Spleen (tissue), 11 donors: ENCODE results near the gene KBTBD4. TPM values are rescaled to one million over a fixed set of nuclear protein-coding genes. Genes with fewer than 3 reads are reported as not detected.
A peak's percentile ranks its signal among the peaks of the same experiment; 100 is the strongest.

Experiments used
- DNase-seq: peaks from one replicate; pipeline ENCODE4 v3.0.0-alpha.2; 2020
- H3K27ac ChIP-seq, 8 donors: fragments of 200-600 bp; sonication (generic) in 7 of 8; 1 replicate in 4 of 8; 2 replicates in 4 of 8; pipeline versions ENCODE4 v1.5.0 to v1.8.0; 2016 to 2021; ENCODE audit warnings: inconsistent platforms in 4 of 8, mild to moderate bottlenecking in 4 of 8, moderate library complexity in 1 of 8
- H3K27me3 ChIP-seq, 7 donors: fragments of 200-600 bp; sonication (generic) in 6 of 7; replicated peaks in 1 of 7; 1 replicate in 4 of 7; 2 replicates in 3 of 7; pipeline versions ENCODE4 v1.5.0 to v1.8.0; 2016 to 2021; ENCODE audit warnings: inconsistent platforms in 3 of 7, mild to moderate bottlenecking in 1 of 7
- H3K36me3 ChIP-seq, 6 donors: fragments of 200-600 bp; sonication (generic) in 5 of 6; 1 replicate in 4 of 6; 2 replicates in 2 of 6; pipeline versions ENCODE4 v1.5.0 to v1.8.0; 2016 to 2021; ENCODE audit warnings: inconsistent platforms in 2 of 6
- H3K4me1 ChIP-seq, 6 donors: fragments of 200-600 bp; sonication (generic) in 5 of 6; 1 replicate in 3 of 6; 2 replicates in 3 of 6; pipeline versions ENCODE4 v1.5.0 to v1.8.0; 2016 to 2021; ENCODE audit warnings: inconsistent platforms in 3 of 6
- H3K4me3 ChIP-seq, 8 donors: fragments of 200-600 bp; sonication (generic) in 7 of 8; 1 replicate in 4 of 8; 2 replicates in 4 of 8; pipeline versions ENCODE4 v1.5.0 to v1.8.0; 2016 to 2021; ENCODE audit warnings: inconsistent platforms in 4 of 8, mild to moderate bottlenecking in 4 of 8, moderate library complexity in 2 of 8
- H3K9me3 ChIP-seq, 8 donors: fragments of 200-600 bp; sonication (generic) in 7 of 8; 1 replicate in 4 of 8; 2 replicates in 4 of 8; pipeline versions ENCODE4 v1.5.0 to v1.8.0; 2016 to 2021; ENCODE audit warnings: inconsistent platforms in 4 of 8
- CTCF ChIP-seq, 11 experiments: fragments of 200-600 bp in 7 of 11; fragments of 450-650 bp in 4 of 11; sonication (generic) in 4 of 11; IDR thresholded peaks in 8 of 11; conservative IDR thresholded peaks in 3 of 11; 1 replicate in 7 of 11; 2 replicates in 4 of 11; pipeline versions ENCODE4 v1.4.0 to v1.8.0; 2016 to 2021; ENCODE audit warnings: antibody characterized with exemption in 11 of 11, inconsistent platforms in 4 of 11, mild to moderate bottlenecking in 1 of 11
- POLR2A ChIP-seq, 3 donors: fragments of 450-650 bp; IDR thresholded peaks; one replicate each; pipeline ENCODE4 v1.5.1; 2017; ENCODE audit warnings: antibody characterized with exemption in 3 of 3, mild to moderate bottlenecking in 1 of 3
- POLR2AphosphoS5 ChIP-seq, 3 donors: sonication (generic); formaldehyde crosslinking; IDR thresholded peaks; one replicate each; pipeline ENCODE4 v1.5.1; 2017; ENCODE audit warnings: antibody characterized with exemption in 3 of 3
- WGBS, 5 donors: extraction: QIAGEN DNeasy Blood & Tissue Kit in 3 of 5; methylation state at CpG; one replicate each; pipeline versions ENCODE4 v1.1.5 to v1.1.7; 2013 to 2018; 5-methylcytosine and 5-hydroxymethylcytosine counted together
- intact Hi-C: fragments of 100-400 bp; cut with DNase I; formaldehyde crosslinking; loops from one replicate; pipeline ENCODE4 v1.15.0; 2023; ENCODE audit warnings: low total_unique reads
- polyA plus RNA-seq, 3 donors: library from polyadenylated mRNA; stranded (reverse); fragments of 200-250 nt; gene quantifications; one replicate each; pipeline ENCODE4 v1.2.1, GENCODE V29; 2013
- total RNA-seq, 7 donors: library from RNA; depleted of rRNA in 3 of 7; stranded (reverse); fragments of >200 nt in 3 of 7; fragmentation: NEBNext Ultra II Directional in 4 of 7; extraction: Animal tissue kit (Norgen Biotek cat#: 25700) in 4 of 7; gene quantifications; one replicate each; pipeline versions ENCODE4 v1.1.0 to v1.2.1, GENCODE V29; 2016 to 2021
- donor health status: healthy with polysubstance abuse.
- donor health status: DM: no; HTN: no; CAD: no; lungs with moderate emphysema.
- donor health status: DM: no; HTN: no; CAD: no.
- donor health status: Bipolar disorder and iron deficiency.
- donor health status: healthy.
- donor health status: DM: no; HTN: no; CAD: no.
- donor health status: DM: yes; HTN: yes; CAD: no.

KBTBD4 gene
- total and polyA plus RNA-seq, 10 donors = 8.7 to 22.4 (median 17.5) TPM

DNA sequence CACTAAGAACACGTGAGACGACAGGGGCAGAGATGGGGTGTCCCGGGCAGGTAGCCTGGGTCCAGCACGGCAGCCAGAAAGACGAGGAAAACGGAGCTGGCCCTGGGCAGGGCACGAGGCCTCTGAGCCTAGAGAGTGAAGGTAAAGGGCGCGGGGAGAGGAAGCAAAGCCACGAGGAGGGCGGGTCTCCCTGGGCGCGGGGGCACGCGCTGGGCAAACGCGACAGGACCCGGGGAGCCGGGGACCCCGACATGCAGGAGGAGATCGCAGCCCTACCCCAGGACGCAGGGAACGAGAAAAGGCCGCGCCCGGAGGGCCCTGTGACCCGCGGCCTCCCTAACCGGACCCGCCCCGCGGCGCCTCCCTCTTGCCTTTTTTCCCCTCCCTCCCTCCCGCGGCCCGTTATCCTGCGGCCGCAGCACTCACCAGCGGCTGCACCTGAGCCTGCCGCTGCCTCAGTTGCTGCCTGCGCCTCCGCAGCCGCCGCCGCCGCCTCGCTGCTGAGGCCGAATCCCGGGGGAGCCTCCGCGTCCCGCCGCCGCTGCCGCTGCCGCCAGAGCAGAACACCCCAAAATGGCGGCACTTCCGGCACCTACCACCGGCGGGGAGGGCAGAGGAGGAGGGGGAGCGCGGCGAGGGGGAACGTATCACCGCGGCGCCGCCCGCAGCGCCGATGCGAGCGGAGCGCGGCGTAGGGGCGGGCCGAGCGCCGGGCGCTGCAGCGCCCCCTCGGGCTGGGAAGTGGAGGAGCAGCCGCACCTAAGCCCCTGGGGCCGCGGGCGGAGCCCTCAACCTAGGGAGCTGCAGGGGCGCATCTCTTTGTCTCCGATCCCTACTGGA is 26.0 kb downstream of the KBTBD4 start, which contains the start of gene CELF1:
Gene CELF1, minus strand, starts transcription at position 567 of the 840 bp plus-strand sequence. CDS start 53,609 bp downstream, outside the sequence.
- Histone ChIP-seq H3K9me3 (no peaks in the 10 kb centered on the region), H3K36me3 (peaks cover 0 to 9% (median 0%) of the 10 kb centered on the region in 6 donors), H3K4me1 (peaks cover 32 to 57% (median 50%) of the 10 kb centered on the region in 6 donors), H3K27me3 (no peaks in the 10 kb centered on the region), H3K27ac (peak within 1 kb of the TSS; percentile 77 to 98 (median 95)), H3K4me3 (peak within 1 kb of the TSS; percentile 82 to 99 (median 95))
- WGBS, 5 donors = 1% methylated on average over 33 to 89 of the region's 89 CpGs
- DNase-seq = peak; percentile 99
- intact Hi-C loops = no loop called here
- peak; percentile 43 to 99 (median 98) for TF ChIP-seq CTCF (IDR thresholded peaks at IDR 0.05 in 8 of 11, conservative IDR thresholded peaks at IDR 0.05 in 3 of 11)
- TF ChIP-seq POLR2AphosphoS5 (IDR thresholded peaks at IDR 0.05) = peak; percentile 92 to 93 (median 93)
- TF ChIP-seq POLR2A (IDR thresholded peaks at IDR 0.05) = peak in 1 of 3 donors; percentile 46

GRCh38 chr11:47552056-47552565 is 26.7 kb downstream of the KBTBD4 start:
- H3K9me3 ChIP-seq = no peaks in the 10 kb centered on the region
- H3K4me3 ChIP-seq = peak overlapping the region; percentile 82 to 99 (median 95)
- H3K27ac ChIP-seq = peak overlapping the region; percentile 77 to 98 (median 95)
- peaks cover 0 to 9% (median 0%) of the 10 kb centered on the region in 6 donors for H3K36me3 ChIP-seq
- DNase-seq = no peak
- H3K27me3 ChIP-seq = no peaks in the 10 kb centered on the region
- TF ChIP-seq CTCF (IDR thresholded peaks at IDR 0.05 in 8 of 11, conservative IDR thresholded peaks at IDR 0.05 in 3 of 11) = no peak
- no peak for TF ChIP-seq POLR2A (IDR thresholded peaks at IDR 0.05)
- TF ChIP-seq POLR2AphosphoS5 (IDR thresholded peaks at IDR 0.05) = no peak
- H3K4me1 ChIP-seq = peaks cover 36 to 64% (median 55%) of the 10 kb centered on the region in 6 donors
- intact Hi-C loops = no loop called here
- 1 to 3% (median 2%) methylated on average over 10 to 22 of the region's 22 CpGs for WGBS, 5 donors

DNA sequence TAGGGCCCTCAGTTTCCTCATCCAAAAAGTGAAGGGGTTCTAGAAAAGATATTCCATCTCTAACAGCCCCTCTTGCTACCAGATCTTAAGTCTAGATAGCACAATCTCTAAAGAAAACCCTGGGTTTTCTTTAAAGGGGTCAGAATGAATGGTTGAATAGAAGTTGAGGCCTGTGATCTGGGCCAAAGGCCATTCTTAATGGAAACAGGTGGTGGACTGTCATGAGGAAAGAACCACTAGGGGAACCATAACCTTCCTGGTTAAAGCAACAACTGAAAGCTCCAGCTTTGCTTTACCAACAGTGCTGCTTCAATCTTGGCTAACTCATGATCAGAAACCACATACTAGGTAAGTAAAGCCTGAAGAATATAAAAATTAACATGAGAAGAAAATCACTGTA is 27.7 kb downstream of the KBTBD4 start:
- intact Hi-C loops = no loop called here
- TF ChIP-seq POLR2AphosphoS5 (IDR thresholded peaks at IDR 0.05) (no peak), CTCF (IDR thresholded peaks at IDR 0.05 in 8 of 11, conservative IDR thresholded peaks at IDR 0.05 in 3 of 11) (peak in 3 of 11 experiments; percentile 9 to 21 (median 12))
- Histone ChIP-seq H3K27ac (peak overlapping the region in 7 of 8 donors; percentile 46 to 98 (median 95)), H3K4me3 (peak overlapping the region in 7 of 8 donors; percentile 82 to 99 (median 95)), H3K9me3 (no peaks in the 10 kb centered on the region), H3K27me3 (no peaks in the 10 kb centered on the region), H3K4me1 (peaks cover 42 to 74% (median 65%) of the 10 kb centered on the region in 6 donors), H3K36me3 (peaks cover 0 to 16% (median 0%) of the 10 kb centered on the region in 6 donors)
- DNase-seq = no peak
